Ishikawa (cell line): ENCODE measurements around the gene FAM200C.

ENCODE experiments used
- CREB1 ChIP-seq: IDR thresholded peaks from 2 replicates; pipeline ENCODE4 v1.6.1; 2012; ENCODE audit warnings: low read depth
- EP300 ChIP-seq: IDR thresholded peaks from 2 replicates; pipeline ENCODE4 v1.6.1; 2012; ENCODE audit warnings: borderline replicate concordance
- YY1 ChIP-seq: IDR thresholded peaks from 2 replicates; pipeline ENCODE4 v1.6.1; 2012; ENCODE audit warnings: low read depth
- TF ChIP-seq, protein P1 (sequence below): IDR thresholded peaks from 2 replicates; pipeline ENCODE4 v1.6.1; 2012; ENCODE audit warnings: low read depth, mild to moderate bottlenecking

DNA sequence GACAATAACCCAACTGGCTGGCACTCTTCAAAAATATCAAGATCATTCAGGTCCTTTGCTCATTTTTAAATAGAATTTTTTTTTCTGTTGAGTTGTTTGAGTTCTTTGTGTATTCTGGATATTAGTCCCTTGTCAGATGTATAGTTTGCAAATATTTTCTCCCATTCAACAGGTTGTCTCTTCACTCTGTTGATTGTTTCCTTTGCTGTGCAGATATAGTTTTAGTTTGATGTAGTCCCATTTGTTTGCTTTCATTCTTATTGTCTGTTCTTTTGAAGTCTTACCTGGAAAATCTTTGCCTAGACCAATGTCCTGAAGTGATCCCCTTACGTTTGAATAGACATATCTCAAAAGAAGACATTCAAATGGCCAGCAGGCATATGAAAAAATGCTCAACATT, 44.6 kb upstream of the FAM200C start:
- TF ChIP-seq, protein P1, sequence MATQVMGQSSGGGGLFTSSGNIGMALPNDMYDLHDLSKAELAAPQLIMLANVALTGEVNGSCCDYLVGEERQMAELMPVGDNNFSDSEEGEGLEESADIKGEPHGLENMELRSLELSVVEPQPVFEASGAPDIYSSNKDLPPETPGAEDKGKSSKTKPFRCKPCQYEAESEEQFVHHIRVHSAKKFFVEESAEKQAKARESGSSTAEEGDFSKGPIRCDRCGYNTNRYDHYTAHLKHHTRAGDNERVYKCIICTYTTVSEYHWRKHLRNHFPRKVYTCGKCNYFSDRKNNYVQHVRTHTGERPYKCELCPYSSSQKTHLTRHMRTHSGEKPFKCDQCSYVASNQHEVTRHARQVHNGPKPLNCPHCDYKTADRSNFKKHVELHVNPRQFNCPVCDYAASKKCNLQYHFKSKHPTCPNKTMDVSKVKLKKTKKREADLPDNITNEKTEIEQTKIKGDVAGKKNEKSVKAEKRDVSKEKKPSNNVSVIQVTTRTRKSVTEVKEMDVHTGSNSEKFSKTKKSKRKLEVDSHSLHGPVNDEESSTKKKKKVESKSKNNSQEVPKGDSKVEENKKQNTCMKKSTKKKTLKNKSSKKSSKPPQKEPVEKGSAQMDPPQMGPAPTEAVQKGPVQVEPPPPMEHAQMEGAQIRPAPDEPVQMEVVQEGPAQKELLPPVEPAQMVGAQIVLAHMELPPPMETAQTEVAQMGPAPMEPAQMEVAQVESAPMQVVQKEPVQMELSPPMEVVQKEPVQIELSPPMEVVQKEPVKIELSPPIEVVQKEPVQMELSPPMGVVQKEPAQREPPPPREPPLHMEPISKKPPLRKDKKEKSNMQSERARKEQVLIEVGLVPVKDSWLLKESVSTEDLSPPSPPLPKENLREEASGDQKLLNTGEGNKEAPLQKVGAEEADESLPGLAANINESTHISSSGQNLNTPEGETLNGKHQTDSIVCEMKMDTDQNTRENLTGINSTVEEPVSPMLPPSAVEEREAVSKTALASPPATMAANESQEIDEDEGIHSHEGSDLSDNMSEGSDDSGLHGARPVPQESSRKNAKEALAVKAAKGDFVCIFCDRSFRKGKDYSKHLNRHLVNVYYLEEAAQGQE, result no peak
- no peak for TF ChIP-seq EP300
- no peak for TF ChIP-seq YY1
- TF ChIP-seq CREB1, result no peak
